HG03565 (cell line): ENCODE measurements around the gene KIF26B.

Experiments
- ATAC-seq: cut with Tn5 transposase; IDR thresholded peaks from one replicate; pipeline ENCODE4 v1.9.1; 2021; ENCODE audit warnings: mild to moderate bottlenecking, moderate library complexity; ENCODE audit not compliant: unreplicated experiment

KIF26B gene

GRCh38 chr1:245234217-245235081 is 79.7 kb downstream of the KIF26B start:
- ATAC-seq = no peak

- ATAC-seq = no peak
Observed at GRCh38 chr1:245235156-245235555, 80.4 kb downstream of the KIF26B start.

GRCh38 chr1:245240648-245241165 is 85.9 kb downstream of the KIF26B start:
- ATAC-seq = no peak

GRCh38 chr1:245241526-245242130 is 86.8 kb downstream of the KIF26B start:
- no peak for ATAC-seq

- no peak for ATAC-seq
Observed at GRCh38 chr1:245242989-245243388, 88.2 kb downstream of the KIF26B start.

GRCh38 chr1:245245021-245245667 is 90.4 kb downstream of the KIF26B start:
- no peak for ATAC-seq

GRCh38 chr1:245246433-245246832 is 91.6 kb downstream of the KIF26B start:
- no peak for ATAC-seq

GRCh38 chr1:245247356-245247755 is 92.6 kb downstream of the KIF26B start:
- no peak for ATAC-seq

GRCh38 chr1:245247801-245248200 is 93.0 kb downstream of the KIF26B start:
- no peak for ATAC-seq

GRCh38 chr1:245248231-245248731 is 93.5 kb downstream of the KIF26B start:
- no peak for ATAC-seq

- no peak for ATAC-seq
Observed at GRCh38 chr1:245255783-245256182, 101.0 kb downstream of the KIF26B start.

GRCh38 chr1:245256528-245256927 is 101.7 kb downstream of the KIF26B start:
- ATAC-seq = no peak

GRCh38 chr1:245258271-245258920 is 103.6 kb downstream of the KIF26B start:
- ATAC-seq = no peak

- no peak for ATAC-seq
Observed at GRCh38 chr1:245260110-245260882, 105.5 kb downstream of the KIF26B start.

- ATAC-seq = no peak
Observed at GRCh38 chr1:245260883-245261282, 106.1 kb downstream of the KIF26B start.

GRCh38 chr1:245261786-245262185 is 107.0 kb downstream of the KIF26B start:
- ATAC-seq = no peak

- ATAC-seq = no peak
Observed at GRCh38 chr1:245263529-245264095, 108.8 kb downstream of the KIF26B start.

- ATAC-seq = no peak
Observed at GRCh38 chr1:245264226-245264625, 109.4 kb downstream of the KIF26B start.

GRCh38 chr1:245266105-245266504 is 111.3 kb downstream of the KIF26B start:
- no peak for ATAC-seq

GRCh38 chr1:245270063-245270462 is 115.3 kb downstream of the KIF26B start:
- ATAC-seq = no peak
